GM13977 (cell line): ENCODE measurements around the gene NCAPD3.
"Not testable (repeated sequence)": the region's sequence is repeated elsewhere in the genome, so short reads cannot be mapped to it uniquely, and the experiment has no call there.

Experiments
- DNase-seq: peaks from one replicate; pipeline ENCODE4 v3.0.0; 2012; ENCODE audit warnings: low spot score
- CTCF ChIP-seq: IDR thresholded peaks from 2 replicates; pipeline ENCODE4 v1.5.1; 2012; ENCODE audit warnings: mild to moderate bottlenecking, control low read depth; ENCODE audit not compliant: insufficient read depth; ENCODE audit errors: extremely low read depth, missing control alignments
- in situ Hi-C: fragments of 300-500 bp; cut with MboI; formaldehyde crosslinking; loops from one replicate; pipeline ENCODE4 v1.12.0; 2022; ENCODE audit warnings: low sequenced_read_pairs, low pct_unique_long_range_greater_than_20kb, mixed read lengths, inconsistent platforms; ENCODE audit not compliant: unreplicated experiment

Gene NCAPD3

GRCh38 chr11:134260983-134261382 is 37.2 kb upstream of the NCAPD3 start:
- no peak for TF ChIP-seq CTCF
- in situ Hi-C loops: no loop called here
- DNase-seq: no peak

- no peak for TF ChIP-seq CTCF
- no peak for DNase-seq
- in situ Hi-C loops: no loop called here
These were observed 36.7 kb upstream of the NCAPD3 start for GRCh38 chr11:134260503-134260902.

GRCh38 chr11:134258577-134258976 is 34.8 kb upstream of the NCAPD3 start:
- no peak for TF ChIP-seq CTCF
- in situ Hi-C loops: no loop called here
- DNase-seq: no peak

GRCh38 chr11:134257101-134257500 is 33.3 kb upstream of the NCAPD3 start:
- in situ Hi-C loops: no loop called here
- DNase-seq: no peak
- TF ChIP-seq CTCF: no peak

GRCh38 chr11:134255184-134255561 is 31.4 kb upstream of the NCAPD3 start:
- in situ Hi-C loops, DNase-seq: not testable (repeated sequence)

- in situ Hi-C loops: no loop called here
- no peak for TF ChIP-seq CTCF
- no peak for DNase-seq
These were observed 30.8 kb upstream of the NCAPD3 start for GRCh38 chr11:134254433-134255183.

- in situ Hi-C loops: no loop called here
- TF ChIP-seq CTCF: no peak
- peak; percentile 99 for DNase-seq
These were observed 29.6 kb upstream of the NCAPD3 start, which contains the start of the genes ACAD8 and THYN1 for GRCh38 chr11:134253188-134253993. TSS of gene ACAD8 (plus strand) at chr11:134253568. CDS start at chr11:134253601, 33 bp downstream. TSS of gene THYN1 (minus strand) at chr11:134253352. CDS start at chr11:134252882, 470 bp downstream.
